ENCODE results near the gene VAMP3. TPM values are rescaled to one million over a fixed set of nuclear protein-coding genes. Genes with fewer than 3 reads are reported as not detected.

Gene VAMP3
- polyA plus RNA-seq, 1 donor (not counting 4 experiments of a cell fraction or from before 2014, with no cell fraction given): 219 TPM

DNA sequence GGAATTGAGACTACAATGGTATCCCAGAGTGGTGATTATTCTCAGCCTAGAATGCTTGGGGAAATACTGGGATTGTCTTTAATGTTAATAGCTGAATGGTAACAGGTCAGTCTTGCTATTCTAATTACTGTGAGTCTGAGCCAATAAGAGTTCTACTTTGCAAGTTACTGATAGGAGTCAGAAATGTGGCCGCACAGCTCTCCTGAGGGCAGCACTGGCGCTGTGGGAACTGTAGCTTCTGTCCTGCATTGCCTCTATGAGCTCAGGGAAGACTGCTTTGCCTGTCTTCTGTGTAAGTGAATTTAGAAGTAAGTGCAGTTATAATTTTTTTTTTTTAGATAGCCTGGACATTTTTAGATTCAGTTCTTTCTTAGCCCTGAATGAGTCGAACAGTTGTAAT, 10.0 kb upstream of the VAMP3 start:
- no peaks in the 10 kb centered on the region for H3K27me3 ChIP-seq (ENCODE audit: control insufficient read depth, extremely low read depth, insufficient read depth, low read length)
- no peak for DNase-seq (ENCODE audit: low read depth, low spot score)
- no peaks in the 10 kb centered on the region for H4K20me1 ChIP-seq (ENCODE audit: control insufficient read depth, extremely low read depth, insufficient read depth, low read length)
- FAIRE-seq: no peak
- dilution Hi-C loops (cut with MboI; ENCODE audit: extremely low pct_ligation_motif_present, low sequenced_read_pairs): no loop called here
- H3K4me1 ChIP-seq (ENCODE audit: control insufficient read depth, extremely low read depth, insufficient read depth, low read length): no peaks in the 10 kb centered on the region
- no peaks in the 10 kb centered on the region for H3K36me3 ChIP-seq (ENCODE audit: control insufficient read depth in 2 of 2, extremely low read depth in 1 of 2, insufficient read depth in 2 of 2, low read length in 2 of 2)
- no peak overlapping the region for H2AFZ ChIP-seq (ENCODE audit: control insufficient read depth, low read length)
- H3K79me2 ChIP-seq (ENCODE audit: control insufficient read depth, insufficient read depth, low read length): no peaks in the 10 kb centered on the region
- no peak overlapping the region for H3K4me3 ChIP-seq (ENCODE audit: control insufficient read depth in 2 of 3, extremely low read depth in 1 of 3, insufficient read depth in 2 of 3, low read depth in 1 of 3, low read length in 3 of 3)
- H3K27ac ChIP-seq (ENCODE audit: control insufficient read depth, insufficient read depth, low read length): no peak overlapping the region
- no peak overlapping the region for H3K9ac ChIP-seq (ENCODE audit: control insufficient read depth, extremely low read depth, insufficient read depth, low read length)
- H3K4me2 ChIP-seq (ENCODE audit: control insufficient read depth, extremely low read depth, insufficient read depth, low read depth, low read length): no peak overlapping the region
- TF ChIP-seq, protein P1, sequence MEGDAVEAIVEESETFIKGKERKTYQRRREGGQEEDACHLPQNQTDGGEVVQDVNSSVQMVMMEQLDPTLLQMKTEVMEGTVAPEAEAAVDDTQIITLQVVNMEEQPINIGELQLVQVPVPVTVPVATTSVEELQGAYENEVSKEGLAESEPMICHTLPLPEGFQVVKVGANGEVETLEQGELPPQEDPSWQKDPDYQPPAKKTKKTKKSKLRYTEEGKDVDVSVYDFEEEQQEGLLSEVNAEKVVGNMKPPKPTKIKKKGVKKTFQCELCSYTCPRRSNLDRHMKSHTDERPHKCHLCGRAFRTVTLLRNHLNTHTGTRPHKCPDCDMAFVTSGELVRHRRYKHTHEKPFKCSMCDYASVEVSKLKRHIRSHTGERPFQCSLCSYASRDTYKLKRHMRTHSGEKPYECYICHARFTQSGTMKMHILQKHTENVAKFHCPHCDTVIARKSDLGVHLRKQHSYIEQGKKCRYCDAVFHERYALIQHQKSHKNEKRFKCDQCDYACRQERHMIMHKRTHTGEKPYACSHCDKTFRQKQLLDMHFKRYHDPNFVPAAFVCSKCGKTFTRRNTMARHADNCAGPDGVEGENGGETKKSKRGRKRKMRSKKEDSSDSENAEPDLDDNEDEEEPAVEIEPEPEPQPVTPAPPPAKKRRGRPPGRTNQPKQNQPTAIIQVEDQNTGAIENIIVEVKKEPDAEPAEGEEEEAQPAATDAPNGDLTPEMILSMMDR (optimal IDR thresholded peaks at IDR 0.05 in 1 of 3, IDR thresholded peaks at IDR 0.05 in 1 of 3, conservative IDR thresholded peaks at IDR 0.05 in 1 of 3; ENCODE audit: extremely low read depth in 1 of 3, insufficient read depth in 2 of 3, low read length in 3 of 3): no peak
- TF ChIP-seq EZH2 (IDR thresholded peaks at IDR 0.05; ENCODE audit: low read length): no peak
- H3K9me3 ChIP-seq (ENCODE audit: control insufficient read depth, low read depth, low read length): no peaks in the 10 kb centered on the region
- no peaks in the 10 kb centered on the region for H3K9me1 ChIP-seq (ENCODE audit: control insufficient read depth, extremely low read depth, insufficient read depth, low read length)

DNA sequence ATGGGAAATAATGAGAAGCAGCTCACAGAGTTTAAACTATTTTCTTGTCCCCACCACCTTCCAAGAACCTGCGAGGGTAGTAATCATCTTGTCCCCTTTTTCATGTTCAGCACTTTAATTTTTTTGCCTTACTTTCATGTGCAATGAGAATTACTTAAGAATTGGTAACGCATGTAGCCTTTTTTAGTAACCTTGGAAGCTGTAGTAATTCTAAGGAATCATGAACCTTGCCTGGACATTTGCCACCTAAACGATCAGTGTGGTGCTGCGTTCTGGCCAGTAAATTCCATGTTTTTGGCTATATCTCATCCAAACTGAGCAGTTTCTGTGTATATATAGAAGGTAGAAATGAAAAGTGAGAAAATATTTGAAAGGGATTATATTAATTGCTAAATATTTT, 3.9 kb upstream of the VAMP3 start:
- H4K20me1 ChIP-seq (ENCODE audit: control insufficient read depth, extremely low read depth, insufficient read depth, low read length): no peaks in the 10 kb centered on the region
- H3K36me3 ChIP-seq (ENCODE audit: control insufficient read depth in 2 of 2, extremely low read depth in 1 of 2, insufficient read depth in 2 of 2, low read length in 2 of 2): no peaks in the 10 kb centered on the region
- H3K79me2 ChIP-seq (ENCODE audit: control insufficient read depth, insufficient read depth, low read length): peaks cover 8% of the 10 kb centered on the region
- TF ChIP-seq, protein P1 (optimal IDR thresholded peaks at IDR 0.05 in 1 of 3, IDR thresholded peaks at IDR 0.05 in 1 of 3, conservative IDR thresholded peaks at IDR 0.05 in 1 of 3; ENCODE audit: extremely low read depth in 1 of 3, insufficient read depth in 2 of 3, low read length in 3 of 3): no peak
- no peak for TF ChIP-seq EZH2 (IDR thresholded peaks at IDR 0.05; ENCODE audit: low read length)
- no peak overlapping the region for H3K4me2 ChIP-seq (ENCODE audit: control insufficient read depth, extremely low read depth, insufficient read depth, low read depth, low read length)
- dilution Hi-C loops (cut with MboI; ENCODE audit: extremely low pct_ligation_motif_present, low sequenced_read_pairs): no loop called here
- H3K27me3 ChIP-seq (ENCODE audit: control insufficient read depth, extremely low read depth, insufficient read depth, low read length): no peaks in the 10 kb centered on the region
- H3K4me1 ChIP-seq (ENCODE audit: control insufficient read depth, extremely low read depth, insufficient read depth, low read length): peaks cover 9% of the 10 kb centered on the region
- no peak overlapping the region for H3K27ac ChIP-seq (ENCODE audit: control insufficient read depth, insufficient read depth, low read length)
- H3K9ac ChIP-seq (ENCODE audit: control insufficient read depth, extremely low read depth, insufficient read depth, low read length): no peak overlapping the region
- H3K9me3 ChIP-seq (ENCODE audit: control insufficient read depth, low read depth, low read length): no peaks in the 10 kb centered on the region
- no peak overlapping the region for H3K4me3 ChIP-seq (ENCODE audit: control insufficient read depth in 2 of 3, extremely low read depth in 1 of 3, insufficient read depth in 2 of 3, low read depth in 1 of 3, low read length in 3 of 3)
- DNase-seq (ENCODE audit: low read depth, low spot score) (no peak), FAIRE-seq (no peak)
- no peaks in the 10 kb centered on the region for H3K9me1 ChIP-seq (ENCODE audit: control insufficient read depth, extremely low read depth, insufficient read depth, low read length)
- no peak overlapping the region for H2AFZ ChIP-seq (ENCODE audit: control insufficient read depth, low read length)
